HG02642 (cell line): Measurements from ENCODE around the gene HS6ST3.
"Not testable (repeated sequence)": the region's sequence is repeated elsewhere in the genome, so short reads cannot be mapped to it uniquely, and the experiment has no call there.

ENCODE experiments used
- ATAC-seq: cut with Tn5 transposase; IDR thresholded peaks from one replicate; pipeline ENCODE4 v1.9.1; 2021; ENCODE audit warnings: mild to moderate bottlenecking; ENCODE audit not compliant: unreplicated experiment, poor library complexity

HS6ST3 gene

DNA sequence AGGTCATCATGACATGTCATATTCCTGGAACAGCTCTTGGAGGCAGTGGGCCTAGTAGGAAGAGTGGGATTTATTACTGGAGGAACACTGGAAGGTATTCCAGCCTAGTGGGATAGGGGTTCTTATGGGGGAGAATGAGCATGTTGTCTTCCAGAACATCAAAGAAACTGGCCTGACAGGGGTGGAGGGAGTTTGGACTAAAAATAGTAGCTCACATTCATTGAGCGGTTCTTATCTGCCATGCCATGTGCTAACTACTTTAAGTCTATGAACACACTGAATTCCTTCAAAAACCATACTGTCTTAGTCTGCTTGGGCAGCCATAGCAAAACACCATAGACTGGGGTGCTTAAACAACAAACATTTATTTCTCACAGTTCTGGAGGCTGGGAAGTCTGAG, 413.6 kb downstream of the HS6ST3 start:
- ATAC-seq, result no peak

DNA sequence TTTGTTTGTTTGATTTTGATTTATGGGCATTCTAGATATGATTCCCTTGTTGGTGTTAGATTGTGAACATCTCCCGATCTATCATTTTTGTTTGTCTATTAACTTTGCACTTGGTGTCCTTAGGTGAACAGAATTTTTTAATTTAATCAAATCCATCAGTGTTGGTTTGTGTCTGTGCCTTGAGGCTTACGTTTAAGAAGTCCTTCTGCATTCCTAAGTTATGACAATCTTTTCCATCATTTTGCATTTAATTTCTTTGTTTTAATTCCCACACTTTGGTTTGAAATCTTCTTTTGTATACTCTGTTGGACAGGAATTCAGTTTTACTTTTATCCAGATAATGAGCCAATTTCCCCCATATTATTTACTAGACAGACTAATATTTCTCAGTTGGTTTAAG, 421.7 kb downstream of the HS6ST3 start:
- no peak for ATAC-seq

DNA sequence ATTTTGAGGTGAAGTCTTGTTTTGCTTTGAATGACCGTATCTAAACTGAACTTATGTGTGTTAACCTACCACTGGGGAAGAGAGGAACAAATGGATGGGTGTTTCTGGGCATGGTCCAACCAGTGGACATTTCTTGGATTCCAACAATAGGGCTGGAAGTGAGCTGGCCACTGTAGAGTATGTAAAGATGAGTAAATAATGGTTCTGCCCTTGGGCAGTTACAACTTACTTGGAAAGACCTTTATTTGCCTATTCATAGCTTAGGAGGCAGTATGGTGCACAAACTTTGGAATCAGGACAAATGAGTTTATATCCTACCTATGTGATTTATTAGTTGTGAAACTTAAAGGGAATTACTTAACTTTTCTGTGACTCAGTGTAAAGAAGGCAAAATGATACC, 429.5 kb downstream of the HS6ST3 start:
- ATAC-seq, result no peak

DNA sequence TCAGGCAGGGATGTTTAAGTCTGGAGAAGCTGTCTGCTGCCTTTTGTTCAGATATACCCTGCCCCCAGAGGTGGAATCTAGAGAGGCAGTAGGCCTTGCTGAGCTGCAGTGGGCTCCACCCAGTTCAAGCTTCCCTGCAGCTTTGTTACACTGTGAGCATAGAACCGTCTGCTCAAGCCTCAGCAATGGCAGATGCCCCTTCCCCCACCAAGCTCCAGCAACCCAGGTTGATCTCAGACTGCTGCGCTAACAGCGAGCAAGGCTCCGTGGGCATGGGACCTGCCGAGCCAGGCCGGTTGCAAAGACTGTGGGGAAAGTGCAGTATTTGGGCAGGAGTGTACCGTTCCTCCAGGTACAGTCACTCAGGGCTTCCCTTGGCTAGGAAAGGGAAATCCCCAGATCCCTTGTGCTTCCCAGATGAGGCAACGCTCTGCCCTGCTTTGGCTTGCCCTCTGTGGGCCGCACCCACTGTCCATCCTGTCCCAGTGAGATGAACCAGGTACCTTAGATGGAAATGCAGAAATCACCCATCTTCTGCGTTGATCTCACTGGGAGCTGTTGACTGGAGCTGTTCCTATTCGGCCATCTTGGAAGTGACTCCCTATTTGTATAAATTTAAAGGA, 434.6 kb downstream of the HS6ST3 start:
- ATAC-seq, result not testable (repeated sequence)

DNA sequence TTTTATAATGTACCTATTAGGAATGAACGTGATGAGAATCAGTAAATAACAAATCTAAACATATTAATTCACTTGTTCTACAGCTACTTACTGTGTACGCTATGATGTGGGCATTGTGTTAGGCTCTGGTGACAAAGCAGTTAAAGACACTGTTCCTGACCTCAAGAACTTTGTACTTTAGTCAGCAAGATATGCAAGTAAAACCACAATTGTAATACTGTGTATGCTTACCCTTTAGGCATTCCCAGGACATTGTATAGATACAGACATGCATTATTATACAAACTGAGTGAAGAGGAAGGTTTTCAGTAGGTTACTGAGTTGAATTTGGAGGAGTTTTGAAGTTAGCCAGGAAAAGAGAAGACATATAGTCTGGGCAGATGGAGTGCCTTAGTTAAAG, 435.8 kb downstream of the HS6ST3 start:
- ATAC-seq, result no peak

DNA sequence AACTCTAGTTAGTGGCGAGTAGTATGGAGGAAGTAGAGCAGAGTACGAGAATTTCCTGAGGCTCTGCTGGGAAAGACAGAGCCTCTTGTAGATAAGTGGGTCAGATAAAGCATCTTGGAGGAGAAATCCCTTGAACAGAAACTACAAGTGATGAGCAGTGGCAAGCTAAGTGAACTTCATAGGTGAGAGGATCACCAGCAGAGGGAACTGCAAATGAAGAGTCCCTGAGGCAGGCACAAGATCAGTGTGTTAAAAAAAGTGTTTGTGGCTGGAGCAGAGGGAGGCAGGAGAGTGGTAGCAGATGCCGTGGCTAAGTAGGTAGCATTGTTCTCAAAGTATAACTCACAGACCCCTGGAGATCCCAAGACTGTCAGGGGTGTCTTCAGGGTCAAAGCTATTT, 437.6 kb downstream of the HS6ST3 start:
- ATAC-seq, result no peak

DNA sequence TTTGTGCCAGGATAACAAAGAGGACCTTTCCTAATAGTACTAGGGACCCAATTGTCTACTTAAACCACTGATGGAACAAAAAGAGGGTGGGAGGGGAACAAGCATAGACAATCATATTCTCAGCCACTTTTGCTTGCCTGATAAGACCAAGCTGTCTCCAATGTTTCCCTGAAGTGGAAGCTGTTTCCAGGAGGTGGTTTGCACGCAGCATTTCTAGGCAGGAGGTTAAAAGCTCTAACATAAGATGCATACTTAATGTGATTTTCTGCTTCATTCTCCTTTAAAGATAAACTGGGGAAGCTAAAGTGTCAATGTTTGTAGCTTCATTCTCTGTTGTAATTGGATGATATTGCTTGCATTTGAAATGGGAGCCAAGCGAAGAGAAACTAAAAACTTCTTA, 442.9 kb downstream of the HS6ST3 start:
- ATAC-seq, result no peak

DNA sequence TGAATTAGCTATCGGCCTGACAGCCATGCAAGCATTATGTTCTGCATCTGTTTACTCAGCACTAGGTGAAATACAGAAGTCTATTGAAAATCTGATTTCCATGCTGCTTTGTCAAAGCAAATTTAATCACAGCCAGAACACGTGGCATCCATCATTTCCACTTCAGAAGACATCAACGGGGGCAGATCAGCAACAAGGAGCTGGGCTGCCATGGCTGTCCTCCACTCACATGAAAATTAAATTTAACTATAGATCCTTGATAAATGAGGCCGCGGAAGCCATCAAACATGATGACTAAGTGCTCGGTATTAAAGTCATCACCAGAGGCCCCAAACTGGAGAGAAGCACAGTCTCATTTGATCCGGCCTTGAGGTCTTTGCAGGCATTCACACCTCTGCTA, 443.5 kb downstream of the HS6ST3 start:
- ATAC-seq, result no peak

DNA sequence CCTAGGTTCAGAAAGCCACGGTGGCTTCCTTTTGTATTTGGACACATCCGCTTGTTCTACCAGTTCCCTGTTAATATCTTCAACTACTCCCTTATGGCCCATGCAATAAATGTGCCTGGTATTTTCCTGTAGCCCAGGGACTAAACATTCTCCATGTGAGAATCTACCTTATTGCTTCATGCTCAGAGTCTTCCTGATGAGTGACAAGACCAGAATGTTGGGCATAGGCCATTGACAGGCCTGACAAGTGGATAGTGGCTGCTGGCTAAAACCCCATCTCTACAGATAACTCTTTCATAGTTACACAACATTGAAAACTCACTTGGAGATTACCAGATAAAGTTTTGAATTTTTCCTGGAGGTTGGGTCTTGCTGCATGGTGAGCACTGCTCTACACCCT, 449.9 kb downstream of the HS6ST3 start:
- no peak for ATAC-seq

DNA sequence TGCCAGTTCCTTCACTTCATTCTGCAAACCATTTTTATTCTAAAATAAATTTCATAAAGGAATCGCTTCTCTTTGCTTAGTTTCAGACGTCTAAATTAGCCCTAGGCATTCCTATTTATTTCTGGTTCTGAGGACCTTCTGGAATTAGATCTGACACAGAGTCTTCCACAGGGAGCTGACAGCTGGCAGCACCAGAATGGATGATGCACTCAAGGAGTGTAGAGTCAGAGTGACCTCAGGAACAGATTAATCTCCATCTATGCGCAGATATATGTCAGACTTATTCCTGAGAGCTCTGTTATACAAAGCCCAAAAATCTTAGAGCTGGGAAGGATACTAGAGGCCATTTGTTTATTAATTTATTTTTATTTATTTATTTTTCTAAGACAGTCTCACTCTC, 450.8 kb downstream of the HS6ST3 start:
- ATAC-seq, result no peak

DNA sequence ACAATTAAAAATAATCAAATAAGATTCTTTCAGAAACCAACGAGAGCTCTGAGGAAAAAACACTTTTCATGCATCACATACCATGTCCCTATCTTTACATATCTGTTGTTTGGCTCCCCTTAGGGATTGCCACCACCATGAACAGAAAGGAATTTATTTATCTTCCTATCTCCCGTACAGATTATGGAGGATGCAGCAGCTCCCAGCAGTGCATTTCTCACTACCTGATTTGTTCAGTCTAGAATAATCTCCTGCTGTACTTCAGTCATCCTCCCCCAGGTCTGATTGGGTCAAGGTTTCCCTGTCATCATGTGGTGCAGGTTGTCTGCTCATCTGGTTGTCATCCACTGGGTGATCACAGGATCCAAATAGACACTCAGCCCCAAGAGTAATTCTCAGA, 453.1 kb downstream of the HS6ST3 start:
- no peak for ATAC-seq

DNA sequence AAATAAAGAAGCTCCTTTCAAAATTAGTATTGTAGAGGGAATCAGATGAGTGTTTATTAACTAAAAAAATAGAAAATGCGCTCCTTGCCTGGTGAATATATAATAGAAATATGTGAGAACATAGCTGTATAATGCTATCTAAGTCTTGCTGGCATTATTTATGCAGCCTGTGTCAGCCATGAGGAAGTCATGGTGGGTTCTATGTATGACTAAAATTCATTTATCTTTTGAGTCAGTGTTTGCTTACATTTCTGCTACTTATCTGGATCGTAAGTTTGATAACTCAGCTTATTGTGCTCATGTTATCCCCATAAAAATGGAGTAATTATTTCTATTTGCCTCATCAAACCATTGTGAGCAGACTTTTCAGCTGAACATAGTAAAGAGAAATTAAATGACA, 455.1 kb downstream of the HS6ST3 start:
- ATAC-seq, result no peak

DNA sequence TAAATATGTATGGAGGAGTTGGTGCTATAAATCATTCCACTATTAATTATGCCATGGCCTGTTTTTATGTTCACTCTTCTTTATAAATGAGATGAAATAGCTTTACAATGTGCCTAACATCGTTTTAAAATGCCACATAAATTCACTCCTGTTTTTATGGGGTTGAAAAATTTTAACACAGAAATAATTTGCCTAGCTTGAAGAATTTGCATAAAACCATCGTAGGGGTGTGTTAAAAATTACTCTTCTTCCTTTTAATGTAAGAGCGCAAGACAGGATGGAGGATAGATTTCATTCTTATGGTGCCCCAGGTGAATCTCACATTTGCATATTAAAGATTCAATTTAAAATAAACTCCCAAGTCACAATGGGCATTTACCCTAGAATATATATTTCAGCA, 456.6 kb downstream of the HS6ST3 start:
- ATAC-seq, result no peak

DNA sequence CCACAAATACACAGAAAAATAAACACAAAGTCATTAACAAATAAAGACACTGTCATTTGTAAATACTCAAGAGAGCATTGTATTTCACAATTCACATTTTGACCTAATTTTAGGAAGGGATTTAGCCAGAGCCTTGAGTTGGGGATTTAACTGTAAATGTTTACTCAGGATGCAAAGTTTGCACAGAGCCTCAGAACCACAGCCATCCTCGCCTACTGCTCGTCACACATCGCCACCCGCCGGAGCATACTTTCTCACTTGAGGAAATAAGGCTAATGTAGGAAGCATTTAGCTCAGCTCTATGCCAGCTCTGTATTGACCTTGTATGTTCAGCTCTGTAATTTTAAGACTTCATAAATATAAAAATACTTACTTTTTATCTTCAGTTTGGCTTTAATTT, 461.6 kb downstream of the HS6ST3 start:
- no peak for ATAC-seq

DNA sequence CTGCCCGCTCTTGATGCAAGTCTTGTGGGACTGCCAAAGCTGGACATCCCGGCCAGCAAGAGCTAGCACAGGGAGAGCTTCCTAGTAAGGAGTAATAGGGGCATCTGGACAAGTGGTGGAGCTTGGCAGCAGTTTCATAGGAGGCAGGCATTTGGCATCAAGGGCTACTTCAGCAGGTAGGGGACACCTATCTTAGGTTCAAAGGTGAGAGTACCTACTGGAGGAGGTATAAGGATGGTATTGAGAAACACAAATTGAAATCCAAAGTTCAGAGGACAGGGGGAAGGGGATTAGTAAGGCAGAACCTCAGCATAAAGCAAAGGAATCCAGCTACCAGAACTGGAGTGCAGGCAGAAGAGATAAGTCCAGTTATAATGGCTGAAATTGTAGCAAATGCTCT, 462.7 kb downstream of the HS6ST3 start:
- ATAC-seq, result no peak

DNA sequence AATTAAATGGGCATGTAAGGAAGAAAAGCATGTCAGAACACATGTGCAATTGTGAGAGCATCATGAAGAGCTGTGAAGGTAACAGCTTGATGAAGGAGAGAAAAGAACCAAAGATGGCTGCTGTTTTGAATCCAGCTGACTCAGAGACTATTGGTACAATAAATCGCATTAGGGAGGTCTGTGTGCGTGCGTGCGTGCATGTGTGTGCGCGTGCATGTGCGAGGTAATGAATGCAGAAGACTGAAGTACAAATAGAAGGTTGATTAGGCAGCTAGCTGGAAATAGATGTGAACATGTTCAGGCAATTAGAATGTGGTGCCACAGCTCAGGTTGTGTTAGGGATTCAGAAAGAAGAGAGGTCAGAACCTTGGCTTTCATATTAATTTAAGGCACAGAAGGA, 463.9 kb downstream of the HS6ST3 start:
- no peak for ATAC-seq

DNA sequence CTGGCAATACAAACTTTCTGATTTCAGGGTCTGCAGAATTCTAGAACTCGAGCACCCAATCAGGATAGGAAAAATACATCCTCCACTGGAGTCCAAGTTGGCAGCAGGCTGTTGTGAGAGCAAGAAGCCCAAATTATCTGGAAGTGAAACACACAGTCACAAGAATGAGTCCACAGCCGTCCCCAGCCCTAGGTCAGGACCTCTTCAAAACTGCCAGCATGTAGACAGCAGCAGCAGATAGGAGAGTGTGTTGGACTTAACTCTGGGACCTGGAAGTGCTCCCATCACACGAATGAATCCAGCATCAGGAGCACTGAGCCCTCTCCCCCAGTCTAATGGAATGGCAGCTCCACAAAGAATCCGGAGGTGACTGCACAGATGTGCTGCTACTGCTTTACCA, 483.7 kb downstream of the HS6ST3 start:
- ATAC-seq, result no peak

DNA sequence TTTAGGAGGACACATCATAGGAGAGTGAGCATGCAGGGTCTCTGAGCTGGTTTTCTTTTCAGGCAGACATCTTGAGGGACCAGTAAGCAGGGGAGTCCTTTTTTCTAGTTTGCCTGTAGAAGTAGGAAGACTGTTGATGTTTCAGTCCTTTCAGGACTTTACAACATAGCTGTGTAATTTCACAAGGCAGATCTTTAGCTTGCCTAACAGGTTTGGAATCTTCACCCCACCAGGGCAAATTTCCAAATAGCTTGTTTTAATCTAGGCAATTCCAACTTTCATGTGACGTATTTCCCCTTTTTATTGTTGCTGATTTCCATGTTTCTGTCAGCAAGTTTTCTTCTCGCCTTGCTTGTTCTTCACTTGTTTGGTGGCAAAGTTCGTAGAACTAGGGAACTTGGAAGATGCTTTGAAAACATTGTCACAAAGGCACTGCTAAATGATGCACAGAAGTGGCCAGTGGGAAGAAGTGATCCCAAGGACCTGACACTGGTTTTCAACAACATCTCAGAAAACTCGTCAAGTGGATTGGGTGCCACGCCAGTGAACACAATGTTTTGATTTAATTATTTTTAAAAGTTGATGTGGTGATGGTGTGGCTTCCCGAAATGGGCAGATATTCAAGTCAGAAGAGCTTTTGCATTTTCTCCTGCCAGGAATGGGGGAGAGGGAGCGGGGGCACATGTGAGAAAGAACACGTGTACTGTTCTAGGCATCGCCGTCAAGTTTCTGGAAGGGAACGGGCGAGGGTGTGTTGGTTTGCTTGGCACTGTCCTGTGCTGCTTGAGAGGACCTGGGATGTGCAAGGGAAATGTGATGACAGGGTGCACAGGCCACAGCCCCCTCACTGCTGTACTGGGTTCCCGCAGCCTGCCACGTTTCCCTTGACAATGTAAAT, 485.8 kb downstream of the HS6ST3 start:
- no peak for ATAC-seq

DNA sequence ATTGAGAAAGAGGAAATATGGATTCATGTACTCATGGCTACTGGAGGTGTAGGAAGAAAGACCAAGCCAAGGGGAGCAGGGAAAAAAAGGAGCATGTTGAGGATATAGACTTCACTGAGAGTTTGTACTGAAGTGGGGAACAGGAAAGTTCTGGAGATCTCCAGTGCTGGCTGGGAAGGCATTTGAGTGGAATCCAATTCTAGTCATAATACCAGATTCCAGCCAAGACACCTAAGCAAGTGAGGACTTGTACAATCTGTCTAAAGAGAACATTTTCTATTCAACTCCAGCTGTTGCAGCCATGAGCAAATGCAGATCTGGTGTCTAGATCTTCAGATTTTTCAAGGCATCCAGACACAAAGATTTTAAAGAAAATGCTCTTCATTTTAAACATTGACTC, 491.8 kb downstream of the HS6ST3 start:
- ATAC-seq, result no peak

DNA sequence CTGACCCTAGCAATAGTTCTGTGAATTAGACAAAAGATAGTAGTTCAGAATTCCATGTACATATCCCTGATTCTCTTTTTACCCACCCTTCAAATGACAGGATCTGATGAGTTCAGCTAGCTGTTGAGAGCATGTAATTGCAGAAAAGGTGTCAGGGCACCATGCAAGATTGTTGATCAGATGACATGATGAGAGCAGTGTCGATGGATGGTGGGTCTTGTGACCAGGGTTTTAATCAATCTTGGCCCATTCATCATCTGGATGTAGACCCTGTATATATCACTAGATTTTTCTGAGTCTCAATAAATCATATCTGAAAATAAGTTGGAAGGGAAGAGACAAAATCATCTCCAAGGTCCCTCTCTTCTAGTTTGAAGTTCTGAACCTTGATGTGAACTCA, 525.3 kb downstream of the HS6ST3 start:
- no peak for ATAC-seq

DNA sequence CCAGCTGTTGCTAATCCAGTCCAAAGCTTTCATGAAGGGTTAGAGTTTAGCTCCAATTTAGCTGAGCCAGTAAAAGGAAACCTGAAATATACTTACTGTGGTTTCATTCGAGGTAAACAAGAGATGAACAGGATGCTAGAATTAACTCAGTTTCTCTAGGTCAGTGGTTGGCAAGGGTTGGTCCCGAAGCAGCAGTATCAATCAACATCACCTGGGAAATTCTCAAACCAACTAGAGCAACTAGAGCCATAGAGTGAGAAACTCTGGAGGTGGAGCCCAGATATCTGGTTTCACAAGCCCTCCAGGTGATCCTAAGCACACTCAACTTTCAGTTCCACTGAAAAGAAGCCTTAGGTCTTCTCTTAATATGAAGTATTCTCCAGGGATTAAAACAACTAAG, 527.6 kb downstream of the HS6ST3 start:
- ATAC-seq, result no peak

DNA sequence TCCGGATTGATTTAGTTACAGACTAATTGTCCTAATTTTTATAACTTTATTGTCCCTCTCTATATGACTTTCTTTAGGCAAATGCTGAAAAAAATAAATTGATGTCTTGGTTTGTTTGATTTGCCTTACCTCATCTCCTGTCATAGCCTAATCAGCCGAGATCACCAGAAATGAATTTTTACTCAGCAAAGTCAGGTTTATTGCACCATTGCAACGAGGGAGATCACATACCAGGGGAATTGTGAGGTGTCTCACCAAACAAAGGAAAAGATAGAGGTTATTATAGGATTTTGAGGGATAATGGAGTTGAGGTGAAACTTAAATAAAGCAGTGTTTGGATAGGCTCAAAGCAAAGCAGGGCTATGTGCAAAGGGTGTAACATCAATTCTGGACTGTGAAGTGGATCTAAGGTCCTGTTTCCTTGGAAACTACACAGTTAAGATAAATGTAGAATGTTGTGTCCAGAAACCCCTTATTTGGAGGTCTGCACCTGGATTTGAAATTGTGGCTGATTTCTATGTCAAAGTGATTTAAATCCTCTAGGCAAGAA, 531.8 kb downstream of the HS6ST3 start:
- no peak for ATAC-seq
